Ishikawa (cell line): ENCODE data around the gene KAT8.

ENCODE experiments used
- CREB1 ChIP-seq: IDR thresholded peaks from 2 replicates; pipeline ENCODE4 v1.6.1; 2012; ENCODE audit warnings: low read depth
- EGR1 ChIP-seq: IDR thresholded peaks from 2 replicates; pipeline ENCODE4 v1.6.1; 2012
- EP300 ChIP-seq: IDR thresholded peaks from 2 replicates; pipeline ENCODE4 v1.6.1; 2012; ENCODE audit warnings: borderline replicate concordance
- REST ChIP-seq: IDR thresholded peaks from 2 replicates; pipeline ENCODE4 v1.6.1; 2012; ENCODE audit warnings: low read depth, mild to moderate bottlenecking
- TAF1 ChIP-seq: IDR thresholded peaks from 2 replicates; pipeline ENCODE4 v1.6.1; 2012; ENCODE audit warnings: low read depth, mild to moderate bottlenecking
- TEAD4 ChIP-seq: IDR thresholded peaks from 2 replicates; pipeline ENCODE4 v1.6.1; 2012
- YY1 ChIP-seq: IDR thresholded peaks from 2 replicates; pipeline ENCODE4 v1.6.1; 2012; ENCODE audit warnings: low read depth

- no peak for TF ChIP-seq REST
- TF ChIP-seq YY1, result no peak
- no peak for TF ChIP-seq CREB1
- no peak for TF ChIP-seq TAF1
- no peak for TF ChIP-seq TEAD4
- TF ChIP-seq EP300, result no peak
- no peak for TF ChIP-seq EGR1
These were observed 9.7 kb downstream of the KAT8 start for GRCh38 chr16:31127182-31127581.
